Activated naive CD8-positive, alpha-beta T cell treated with anti-CD3 and anti-CD28 coated beads, Interleukin-2, amount 50 U/mL, for 24 hours (primary cell): ENCODE data around the gene ELK3.

ENCODE experiments used
- ATAC-seq: fragments of 150-1000 bp; cut with Tn5 transposase; one replicate; pipeline ENCODE4 v1.10.0; 2021
- DNase-seq: peaks from one replicate; pipeline ENCODE4 v3.0.0; 2021
- H3K27ac Mint-ChIP-seq: one replicate; pipeline ENCODE4 v1.8.0; 2021; ENCODE audit warnings: mild to moderate bottlenecking, mixed read lengths
- H3K27me3 Mint-ChIP-seq: one replicate; pipeline ENCODE4 v1.8.0; 2021; ENCODE audit warnings: mixed read lengths
- H3K36me3 Mint-ChIP-seq: one replicate; pipeline ENCODE4 v1.8.0; 2021; ENCODE audit warnings: low read depth, mixed read lengths
- H3K4me1 Mint-ChIP-seq: one replicate; pipeline ENCODE4 v1.8.0; 2021; ENCODE audit warnings: mixed read lengths
- H3K4me3 Mint-ChIP-seq: one replicate; pipeline ENCODE4 v1.8.0; 2021; ENCODE audit warnings: mild to moderate bottlenecking, moderate library complexity, mixed read lengths
- H3K9me3 Mint-ChIP-seq: one replicate; pipeline ENCODE4 v1.8.0; 2021; ENCODE audit warnings: mixed read lengths

ELK3 gene

GRCh38 chr12:96230646-96231045, 36.5 kb downstream of the ELK3 start:
- Mint-ChIP-seq H3K27ac (no peak overlapping the region), H3K36me3 (peaks cover 27% of the 10 kb centered on the region), H3K27me3 (no peaks in the 10 kb centered on the region), H3K4me3 (no peak overlapping the region), H3K9me3 (no peaks in the 10 kb centered on the region), H3K4me1 (peaks cover 22% of the 10 kb centered on the region)
- no peak for ATAC-seq
- DNase-seq: no peak

- no peak for ATAC-seq
- Mint-ChIP-seq H3K4me1 (peaks cover 39% of the 10 kb centered on the region), H3K9me3 (no peaks in the 10 kb centered on the region), H3K36me3 (peaks cover 17% of the 10 kb centered on the region), H3K27me3 (no peaks in the 10 kb centered on the region), H3K4me3 (no peak overlapping the region), H3K27ac (no peak overlapping the region)
- no peak for DNase-seq
Measured at GRCh38 chr12:96233168-96233567, 39.0 kb downstream of the ELK3 start.

- no peak for DNase-seq
- no peaks in the 10 kb centered on the region for H3K27me3 Mint-ChIP-seq
- no peak for ATAC-seq
- peaks cover 42% of the 10 kb centered on the region for H3K4me1 Mint-ChIP-seq
- H3K36me3 Mint-ChIP-seq: peaks cover 12% of the 10 kb centered on the region
- no peak overlapping the region for H3K4me3 Mint-ChIP-seq
- H3K27ac Mint-ChIP-seq: no peak overlapping the region
- H3K9me3 Mint-ChIP-seq: no peaks in the 10 kb centered on the region
Measured at GRCh38 chr12:96233939-96234461, 39.8 kb downstream of the ELK3 start.

GRCh38 chr12:96234591-96235483, 40.7 kb downstream of the ELK3 start:
- DNase-seq (no peak), ATAC-seq (no peak)
- Mint-ChIP-seq H3K4me1 (peaks cover 45% of the 10 kb centered on the region), H3K27ac (no peak overlapping the region), H3K36me3 (peaks cover 10% of the 10 kb centered on the region), H3K27me3 (no peaks in the 10 kb centered on the region), H3K4me3 (no peak overlapping the region), H3K9me3 (no peaks in the 10 kb centered on the region)

- H3K4me1 Mint-ChIP-seq: peaks cover 48% of the 10 kb centered on the region
- no peaks in the 10 kb centered on the region for H3K9me3 Mint-ChIP-seq
- H3K27ac Mint-ChIP-seq: no peak overlapping the region
- H3K36me3 Mint-ChIP-seq: peaks cover 10% of the 10 kb centered on the region
- no peak overlapping the region for H3K4me3 Mint-ChIP-seq
- ATAC-seq: no peak
- no peak for DNase-seq
- H3K27me3 Mint-ChIP-seq: no peaks in the 10 kb centered on the region
Measured at GRCh38 chr12:96235484-96235826, 41.3 kb downstream of the ELK3 start.

- ATAC-seq (peak; percentile 18), DNase-seq (no peak)
- peak overlapping the region; percentile 72 for H3K27ac Mint-ChIP-seq
- H3K9me3 Mint-ChIP-seq: no peaks in the 10 kb centered on the region
- H3K4me3 Mint-ChIP-seq: no peak overlapping the region
- H3K4me1 Mint-ChIP-seq: peaks cover 53% of the 10 kb centered on the region
- H3K36me3 Mint-ChIP-seq: peaks cover 12% of the 10 kb centered on the region
- no peaks in the 10 kb centered on the region for H3K27me3 Mint-ChIP-seq
Measured at GRCh38 chr12:96236221-96236822, 42.1 kb downstream of the ELK3 start.

- no peak overlapping the region for H3K27ac Mint-ChIP-seq
Measured at GRCh38 chr12:96237035-96237434, 42.9 kb downstream of the ELK3 start.

GRCh38 chr12:96237465-96238077, 43.4 kb downstream of the ELK3 start:
- Mint-ChIP-seq H3K9me3 (no peaks in the 10 kb centered on the region), H3K4me1 (peaks cover 63% of the 10 kb centered on the region), H3K4me3 (peak overlapping the region; percentile 41), H3K27ac (peak overlapping the region; percentile 80), H3K36me3 (peaks cover 7% of the 10 kb centered on the region), H3K27me3 (no peaks in the 10 kb centered on the region)
- DNase-seq (peak; percentile 58), ATAC-seq (peak; percentile 81)

More at GRCh38 chr12:96237035-96237434, 42.9 kb downstream of the ELK3 start:
- Mint-ChIP-seq H3K36me3 (peaks cover 8% of the 10 kb centered on the region), H3K4me1 (peaks cover 57% of the 10 kb centered on the region), H3K27me3 (no peaks in the 10 kb centered on the region), H3K9me3 (no peaks in the 10 kb centered on the region), H3K4me3 (no peak overlapping the region)
- ATAC-seq (no peak), DNase-seq (no peak)

GRCh38 chr12:96238336-96239047, 44.3 kb downstream of the ELK3 start:
- DNase-seq (no peak), ATAC-seq (no peak)
- Mint-ChIP-seq H3K9me3 (no peaks in the 10 kb centered on the region), H3K27me3 (no peaks in the 10 kb centered on the region), H3K4me3 (no peak overlapping the region), H3K27ac (no peak overlapping the region), H3K4me1 (peaks cover 70% of the 10 kb centered on the region), H3K36me3 (peaks cover 7% of the 10 kb centered on the region)

GRCh38 chr12:96239711-96240635, 45.8 kb downstream of the ELK3 start:
- H3K36me3 Mint-ChIP-seq: peaks cover 7% of the 10 kb centered on the region
- no peak overlapping the region for H3K4me3 Mint-ChIP-seq
- peaks cover 65% of the 10 kb centered on the region for H3K4me1 Mint-ChIP-seq
- DNase-seq: no peak
- H3K27ac Mint-ChIP-seq: no peak overlapping the region
- H3K9me3 Mint-ChIP-seq: no peaks in the 10 kb centered on the region
- no peak for ATAC-seq
- H3K27me3 Mint-ChIP-seq: no peaks in the 10 kb centered on the region

GRCh38 chr12:96240656-96241055, 46.5 kb downstream of the ELK3 start:
- Mint-ChIP-seq H3K4me1 (peaks cover 59% of the 10 kb centered on the region), H3K9me3 (no peaks in the 10 kb centered on the region), H3K4me3 (no peak overlapping the region), H3K27me3 (no peaks in the 10 kb centered on the region), H3K27ac (no peak overlapping the region), H3K36me3 (peaks cover 7% of the 10 kb centered on the region)
- DNase-seq (no peak), ATAC-seq (no peak)

- peaks cover 8% of the 10 kb centered on the region for H3K36me3 Mint-ChIP-seq
- H3K27ac Mint-ChIP-seq: peak overlapping the region; percentile 66
- ATAC-seq (no peak), DNase-seq (no peak)
- H3K4me1 Mint-ChIP-seq: peaks cover 52% of the 10 kb centered on the region
- no peaks in the 10 kb centered on the region for H3K9me3 Mint-ChIP-seq
- no peaks in the 10 kb centered on the region for H3K27me3 Mint-ChIP-seq
- no peak overlapping the region for H3K4me3 Mint-ChIP-seq
Measured at GRCh38 chr12:96241431-96241830, 47.3 kb downstream of the ELK3 start.

- DNase-seq (peak; percentile 38), ATAC-seq (peak; percentile 74)
- peak overlapping the region; percentile 66 for H3K27ac Mint-ChIP-seq
- no peaks in the 10 kb centered on the region for H3K27me3 Mint-ChIP-seq
- peaks cover 48% of the 10 kb centered on the region for H3K4me1 Mint-ChIP-seq
- H3K9me3 Mint-ChIP-seq: no peaks in the 10 kb centered on the region
- H3K36me3 Mint-ChIP-seq: peaks cover 12% of the 10 kb centered on the region
- no peak overlapping the region for H3K4me3 Mint-ChIP-seq
Measured at GRCh38 chr12:96241846-96242256, 47.7 kb downstream of the ELK3 start.
